Activated CD8-positive, alpha-beta memory T cell treated with anti-CD3 and anti-CD28 coated beads for 4 hours (primary cell): ENCODE data around the gene ACOT2.
"Not testable (repeated sequence)": the region's sequence is repeated elsewhere in the genome, so short reads cannot be mapped to it uniquely, and the experiment has no call there.

Source experiments
- DNase-seq, 2 donors: peaks; one replicate each; pipeline ENCODE4 v3.0.0-alpha.2; 2020; ENCODE audit warnings: low read depth in 2 of 2

Gene ACOT2, protein sequence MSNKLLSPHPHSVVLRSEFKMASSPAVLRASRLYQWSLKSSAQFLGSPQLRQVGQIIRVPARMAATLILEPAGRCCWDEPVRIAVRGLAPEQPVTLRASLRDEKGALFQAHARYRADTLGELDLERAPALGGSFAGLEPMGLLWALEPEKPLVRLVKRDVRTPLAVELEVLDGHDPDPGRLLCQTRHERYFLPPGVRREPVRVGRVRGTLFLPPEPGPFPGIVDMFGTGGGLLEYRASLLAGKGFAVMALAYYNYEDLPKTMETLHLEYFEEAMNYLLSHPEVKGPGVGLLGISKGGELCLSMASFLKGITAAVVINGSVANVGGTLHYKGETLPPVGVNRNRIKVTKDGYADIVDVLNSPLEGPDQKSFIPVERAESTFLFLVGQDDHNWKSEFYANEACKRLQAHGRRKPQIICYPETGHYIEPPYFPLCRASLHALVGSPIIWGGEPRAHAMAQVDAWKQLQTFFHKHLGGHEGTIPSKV

DNA sequence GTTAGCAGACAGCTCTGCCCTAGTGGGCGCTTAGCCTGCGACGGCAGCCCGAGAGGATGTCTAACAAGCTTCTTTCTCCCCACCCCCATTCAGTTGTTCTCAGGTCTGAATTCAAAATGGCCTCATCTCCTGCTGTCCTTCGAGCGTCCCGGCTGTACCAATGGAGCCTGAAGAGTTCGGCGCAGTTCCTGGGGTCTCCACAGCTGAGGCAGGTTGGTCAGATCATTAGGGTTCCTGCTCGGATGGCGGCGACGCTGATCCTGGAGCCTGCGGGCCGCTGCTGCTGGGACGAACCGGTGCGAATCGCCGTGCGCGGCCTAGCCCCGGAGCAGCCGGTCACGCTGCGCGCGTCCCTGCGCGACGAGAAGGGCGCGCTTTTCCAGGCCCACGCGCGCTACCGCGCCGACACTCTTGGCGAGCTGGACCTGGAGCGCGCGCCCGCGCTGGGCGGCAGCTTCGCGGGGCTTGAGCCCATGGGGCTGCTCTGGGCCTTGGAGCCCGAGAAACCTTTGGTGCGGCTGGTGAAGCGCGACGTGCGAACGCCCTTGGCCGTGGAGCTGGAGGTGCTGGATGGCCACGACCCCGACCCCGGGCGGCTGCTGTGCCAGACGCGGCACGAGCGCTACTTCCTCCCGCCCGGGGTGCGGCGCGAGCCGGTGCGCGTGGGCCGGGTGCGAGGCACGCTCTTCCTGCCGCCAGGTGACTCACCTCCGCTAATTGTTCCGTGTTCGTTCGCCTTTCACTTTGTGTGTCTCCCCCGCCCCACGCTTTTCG, at the start of gene ACOT2:
Gene ACOT2 (plus strand): TSS at position 29 of the 774 bp plus-strand sequence. CDS start 28 bp downstream, at position 57.
- DNase-seq, result peak; percentile 76 to 83

DNA sequence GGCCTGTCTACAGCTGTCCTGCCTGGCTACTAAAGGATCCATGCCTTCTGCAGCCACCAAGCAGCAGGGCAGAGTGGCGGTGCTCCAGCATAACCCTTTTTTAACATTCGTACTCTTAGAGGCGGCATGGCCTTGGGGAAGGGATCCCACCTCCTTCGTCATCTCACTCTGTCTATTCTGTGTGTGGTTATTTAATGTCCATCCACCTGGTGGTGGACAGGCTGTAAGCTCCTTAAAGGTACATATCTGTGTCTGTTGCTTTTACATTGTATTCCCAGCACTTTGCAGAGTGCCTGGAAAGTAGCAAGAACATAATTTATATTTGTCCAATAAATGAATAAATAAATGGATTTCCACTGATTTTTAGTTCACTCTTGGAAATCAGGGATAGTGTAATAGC, 47.8 kb upstream of the ACOT2 start:
- DNase-seq, result no peak

DNA sequence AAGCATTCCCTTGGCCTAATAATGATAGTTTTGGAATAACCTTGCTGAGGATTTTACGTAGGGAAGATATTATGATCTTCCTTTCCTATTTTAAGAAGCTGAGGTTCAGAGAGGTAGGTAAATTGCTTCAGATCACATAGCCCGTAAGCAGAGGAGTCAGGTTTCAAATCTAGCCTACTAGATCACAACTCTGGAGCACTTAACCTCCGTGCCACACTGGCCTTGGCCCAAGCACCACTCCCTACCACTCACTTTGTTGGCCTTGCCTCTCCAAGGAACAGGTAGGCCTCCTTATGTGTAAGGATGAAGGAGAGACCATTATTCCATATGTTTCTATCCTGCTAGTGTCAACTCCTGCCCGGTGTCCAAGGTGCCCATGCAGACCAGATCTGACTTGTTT, 44.5 kb upstream of the ACOT2 start:
- no peak for DNase-seq

DNA sequence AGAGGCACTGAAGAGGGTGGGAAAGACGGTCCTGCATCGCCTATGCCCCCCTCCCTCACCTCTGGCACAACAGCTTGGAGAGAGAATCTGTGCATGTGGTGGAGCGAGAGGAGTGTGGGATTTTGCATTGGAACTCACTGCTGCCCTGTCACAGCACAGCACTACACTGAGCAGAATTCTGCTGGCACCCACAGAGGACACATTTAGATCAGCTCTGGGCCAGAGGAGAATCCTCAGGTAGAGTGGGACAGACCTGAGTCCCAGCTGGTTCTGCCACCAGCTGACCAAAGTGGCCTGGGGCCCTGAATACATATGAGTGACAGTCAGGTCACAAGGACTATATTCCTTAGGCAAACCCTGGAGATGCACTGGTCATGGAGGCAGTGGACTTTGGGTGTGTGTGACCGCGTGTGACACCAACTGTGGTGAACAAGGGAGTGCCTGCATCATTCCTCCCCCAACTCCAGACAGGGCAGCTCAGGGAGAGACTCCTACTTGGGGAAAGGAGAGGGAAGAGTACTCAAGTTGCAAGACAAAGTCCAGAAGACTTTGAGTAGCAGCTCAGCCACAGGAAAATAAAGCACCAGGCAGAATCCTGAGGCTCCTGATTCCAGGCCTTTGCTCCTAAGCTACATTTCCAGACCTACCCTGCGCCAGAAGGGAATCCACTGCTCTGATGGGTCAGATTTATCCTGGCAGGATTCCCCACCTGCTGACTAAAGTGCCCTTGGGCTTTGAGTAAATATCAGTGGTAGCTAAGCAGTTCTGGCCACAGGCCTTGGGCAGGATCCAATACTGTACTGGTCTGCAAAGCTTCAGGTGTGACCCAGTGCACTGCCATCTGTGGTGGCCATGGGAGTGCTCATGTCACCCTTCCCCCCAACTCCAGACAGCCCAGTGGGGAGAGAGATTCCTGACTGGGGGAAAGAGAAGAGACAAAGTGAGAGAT, 42.7 kb upstream of the ACOT2 start:
- no peak for DNase-seq

DNA sequence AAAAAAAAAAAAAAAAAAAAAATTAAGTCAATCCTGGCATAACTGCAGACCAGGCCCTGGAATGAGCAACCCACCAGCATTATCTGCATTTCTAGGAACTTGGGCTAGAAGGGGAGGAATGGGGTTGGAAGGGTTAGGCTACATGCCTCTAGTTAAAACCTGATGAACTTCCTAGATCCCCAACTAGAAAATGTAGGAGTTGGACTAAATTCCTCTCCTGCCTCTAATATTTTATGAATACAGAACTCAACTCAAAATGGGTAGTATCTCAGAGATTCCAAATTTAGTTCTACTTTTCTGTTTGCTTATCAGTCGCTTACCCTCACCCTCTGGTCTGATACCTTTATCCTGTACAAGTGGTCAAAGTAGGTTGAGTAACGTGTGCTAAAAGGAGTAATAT, 39.7 kb upstream of the ACOT2 start:
- not testable (repeated sequence) for DNase-seq

DNA sequence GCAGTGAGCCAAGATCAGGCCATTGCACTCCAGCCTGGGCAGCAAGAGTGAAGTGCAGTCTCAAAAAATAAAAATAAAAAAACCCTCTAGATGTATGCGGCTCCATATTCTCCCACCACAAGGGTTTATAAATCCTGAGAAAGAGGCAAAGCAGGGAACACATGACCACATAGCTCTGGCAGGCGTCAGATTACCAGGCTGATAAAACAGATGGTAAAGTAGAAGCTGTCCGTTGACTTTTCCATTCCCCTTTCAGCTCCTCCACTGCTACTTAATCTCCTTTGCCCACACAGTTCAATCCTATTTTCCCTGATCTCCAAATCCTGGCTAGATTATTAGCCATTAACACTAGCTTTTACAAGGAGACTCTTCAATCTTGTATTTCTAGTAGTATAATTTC, 37.0 kb upstream of the ACOT2 start:
- DNase-seq, result not testable (repeated sequence)

DNA sequence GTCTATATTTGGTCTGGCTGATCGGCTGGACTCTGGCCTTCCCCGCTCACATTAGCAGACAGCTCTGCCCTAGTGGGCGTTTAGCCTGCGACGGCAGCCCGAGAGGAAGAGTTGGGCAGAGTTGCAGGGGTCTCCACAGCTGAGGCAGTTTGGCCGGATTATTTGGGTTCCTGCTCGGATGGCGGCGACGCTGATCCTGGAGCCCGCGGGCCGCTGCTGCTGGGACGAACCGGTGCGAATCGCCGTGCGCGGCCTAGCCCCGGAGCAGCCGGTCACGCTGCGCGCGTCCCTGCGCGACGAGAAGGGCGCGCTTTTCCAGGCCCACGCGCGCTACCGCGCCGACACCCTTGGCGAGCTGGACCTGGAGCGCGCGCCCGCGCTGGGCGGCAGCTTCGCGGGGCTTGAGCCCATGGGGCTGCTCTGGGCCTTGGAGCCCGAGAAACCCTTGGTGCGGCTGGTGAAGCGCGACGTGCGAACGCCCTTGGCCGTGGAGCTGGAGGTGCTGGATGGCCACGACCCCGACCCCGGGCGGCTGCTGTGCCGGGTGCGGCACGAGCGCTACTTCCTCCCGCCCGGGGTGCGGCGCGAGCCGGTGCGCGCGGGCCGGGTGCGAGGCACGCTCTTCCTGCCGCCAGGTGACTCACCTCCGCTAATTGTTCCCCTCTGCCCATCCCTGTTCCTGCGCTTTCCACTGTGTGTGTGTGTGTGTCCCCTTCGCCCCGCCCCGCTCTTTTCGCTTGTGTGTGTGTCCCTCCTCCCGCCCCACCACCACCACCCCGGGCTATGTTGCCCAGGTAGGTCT, 31.6 kb upstream of the ACOT2 start:
- not testable (repeated sequence) for DNase-seq

DNA sequence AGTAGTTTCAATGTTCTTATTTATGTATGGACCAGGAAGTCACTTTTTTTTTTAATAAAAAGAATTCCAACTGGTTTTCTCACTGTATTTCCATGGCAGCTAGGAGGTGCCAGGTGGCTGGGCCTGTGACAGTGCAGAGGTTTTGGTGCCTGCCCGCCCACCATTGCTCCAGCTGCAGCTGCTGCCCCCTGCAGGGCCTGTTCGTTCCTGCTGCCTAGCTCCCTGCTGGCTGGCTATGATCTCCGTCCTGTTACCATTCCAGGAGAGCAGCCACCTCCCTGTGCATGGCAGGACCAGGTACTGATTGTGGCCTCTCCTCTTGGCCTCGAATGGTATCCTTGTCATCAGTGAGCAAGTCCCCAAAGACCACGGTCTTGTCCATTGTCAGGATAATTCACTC, 30.0 kb upstream of the ACOT2 start:
- DNase-seq, result peak; percentile 15 to 19

DNA sequence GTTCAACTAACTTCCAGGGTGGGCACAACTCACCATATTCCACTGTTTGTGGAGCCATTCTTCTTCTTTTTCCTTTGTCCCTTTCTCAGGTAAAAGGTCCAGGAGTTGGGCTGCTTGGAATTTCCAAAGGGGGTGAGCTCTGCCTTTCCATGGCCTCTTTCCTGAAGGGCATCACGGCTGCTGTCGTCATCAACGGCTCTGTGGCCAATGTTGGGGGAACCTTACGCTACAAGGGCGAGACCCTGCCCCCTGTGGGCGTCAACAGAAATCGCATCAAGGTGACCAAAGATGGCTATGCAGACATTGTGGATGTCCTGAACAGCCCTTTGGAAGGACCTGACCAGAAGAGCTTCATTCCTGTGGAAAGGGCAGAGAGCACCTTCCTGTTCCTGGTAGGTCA, 26.1 kb upstream of the ACOT2 start:
- DNase-seq, result not testable (repeated sequence)

DNA sequence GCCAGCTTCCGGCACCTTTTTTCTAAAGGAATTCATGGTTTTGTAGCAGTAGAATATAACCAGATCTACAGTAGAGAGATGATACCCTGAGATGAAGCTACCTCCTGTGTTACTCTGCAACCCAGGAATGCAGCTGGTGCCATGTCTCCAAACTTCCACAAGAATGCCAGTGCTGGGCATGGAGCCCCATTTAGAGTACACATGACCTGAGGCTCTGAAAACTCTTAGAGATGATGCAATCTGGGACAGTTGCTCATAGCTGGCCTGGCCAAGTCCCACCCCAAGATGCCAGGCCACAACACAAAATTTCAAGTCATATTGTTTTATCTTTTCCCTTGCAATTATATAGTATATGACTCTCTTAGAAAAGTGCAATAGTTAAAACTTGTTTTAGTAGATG, 23.7 kb upstream of the ACOT2 start:
- DNase-seq, result not testable (repeated sequence)

DNA sequence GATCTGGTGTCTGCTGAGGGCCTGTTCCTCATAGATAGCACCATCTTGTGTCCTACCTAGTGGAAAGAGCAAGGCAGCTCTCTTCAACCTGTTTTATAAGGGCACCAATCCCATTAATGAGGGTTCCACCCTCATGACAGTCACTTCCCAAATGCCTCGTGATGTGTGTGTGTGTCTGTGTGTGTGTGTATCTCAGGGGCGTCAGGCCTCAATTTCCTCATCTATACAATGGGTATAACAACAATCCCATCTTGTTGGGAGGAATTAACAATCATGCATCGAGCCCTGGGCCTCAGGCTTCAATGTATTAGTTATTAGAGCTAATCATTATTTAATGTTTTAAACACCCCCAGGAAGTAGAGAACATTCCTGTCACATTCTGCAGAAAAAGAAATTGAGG, 19.9 kb upstream of the ACOT2 start:
- DNase-seq, result not testable (repeated sequence)

DNA sequence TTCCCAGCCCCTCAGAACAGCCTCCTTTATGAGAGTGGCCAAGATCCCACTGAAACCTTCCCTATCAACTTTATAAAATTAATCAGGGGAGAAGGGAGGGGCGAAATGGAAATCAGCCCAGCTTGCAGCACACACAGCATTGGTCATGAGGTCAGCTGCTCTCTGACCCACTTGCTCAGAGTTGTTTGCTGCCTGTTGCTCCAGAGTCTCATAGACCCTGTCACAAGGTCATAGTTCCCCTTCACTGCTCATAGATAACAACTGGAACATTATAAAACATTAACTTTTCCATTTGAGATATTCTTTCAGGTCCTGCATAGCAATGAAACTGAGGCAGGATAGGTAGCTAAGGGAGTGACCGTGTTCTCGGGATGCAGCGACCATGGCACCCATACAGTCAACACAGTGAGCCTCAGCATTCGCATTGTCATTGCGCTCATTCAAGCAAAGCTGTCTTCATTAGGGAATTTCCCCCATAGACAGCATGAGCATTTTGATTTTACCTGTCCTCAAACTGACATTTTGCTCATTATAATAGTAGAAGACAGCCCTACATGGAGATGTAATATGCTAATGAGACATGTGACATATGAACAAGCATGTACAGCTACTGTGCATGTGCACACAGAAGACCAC, 19.0 kb upstream of the ACOT2 start:
- not testable (repeated sequence) for DNase-seq

DNA sequence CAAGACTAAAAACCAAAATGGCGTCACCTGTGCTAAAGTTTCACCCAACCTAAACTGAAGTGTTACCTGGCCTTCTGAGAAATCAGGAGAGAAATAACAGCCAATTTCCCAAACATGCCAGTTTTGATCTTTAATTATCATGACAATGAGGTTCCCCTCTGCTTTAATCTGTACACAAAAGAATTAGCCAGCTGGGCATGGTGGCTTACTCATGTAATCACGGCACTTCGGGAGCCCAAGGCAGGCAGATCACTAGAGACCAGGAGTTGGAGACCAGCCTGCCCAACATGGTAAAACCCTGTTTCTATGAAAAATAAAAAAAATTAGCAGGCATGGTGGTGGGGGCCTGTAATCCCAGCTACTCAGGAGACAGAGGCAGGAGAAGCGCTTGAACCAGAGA, 15.2 kb upstream of the ACOT2 start:
- no peak for DNase-seq

DNA sequence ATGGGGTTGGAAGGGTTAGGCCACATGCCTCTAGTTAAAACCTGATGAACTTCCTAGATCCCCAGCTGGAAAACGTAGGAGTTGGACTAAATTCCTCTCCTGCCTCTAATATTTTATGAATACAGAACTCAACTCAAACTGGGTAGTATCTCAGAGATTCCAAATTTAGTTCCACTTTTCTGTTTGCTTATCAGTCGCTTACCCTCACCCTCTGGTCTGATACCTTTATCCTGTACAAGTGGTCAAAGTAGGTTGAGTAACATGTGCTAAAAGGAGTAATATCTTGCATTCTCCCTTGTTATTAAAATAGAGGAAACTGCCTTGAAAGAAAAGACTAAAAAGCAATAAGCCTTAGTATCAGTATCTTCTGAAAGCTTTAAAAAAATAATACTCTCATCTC, 11.8 kb upstream of the ACOT2 start:
- not testable (repeated sequence) for DNase-seq

DNA sequence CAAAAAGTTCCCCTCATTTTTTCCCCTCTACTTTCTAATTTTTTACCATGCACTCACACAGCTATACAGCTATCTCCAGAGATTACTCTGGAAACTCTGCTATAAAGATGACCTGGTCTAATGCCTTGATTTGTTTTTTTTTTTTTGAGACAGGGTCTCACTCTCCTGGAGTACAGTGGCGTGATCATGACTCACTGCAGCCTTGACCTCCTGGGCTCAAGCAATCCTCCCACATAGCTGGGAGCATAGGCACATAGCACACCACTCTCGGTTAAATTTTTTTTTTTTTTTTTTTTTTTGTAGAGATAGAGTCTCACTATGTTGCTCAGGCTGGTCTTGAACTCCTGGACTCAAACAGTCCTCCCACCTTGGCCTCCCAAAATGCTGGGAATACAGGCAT, 10.8 kb upstream of the ACOT2 start:
- not testable (repeated sequence) for DNase-seq

DNA sequence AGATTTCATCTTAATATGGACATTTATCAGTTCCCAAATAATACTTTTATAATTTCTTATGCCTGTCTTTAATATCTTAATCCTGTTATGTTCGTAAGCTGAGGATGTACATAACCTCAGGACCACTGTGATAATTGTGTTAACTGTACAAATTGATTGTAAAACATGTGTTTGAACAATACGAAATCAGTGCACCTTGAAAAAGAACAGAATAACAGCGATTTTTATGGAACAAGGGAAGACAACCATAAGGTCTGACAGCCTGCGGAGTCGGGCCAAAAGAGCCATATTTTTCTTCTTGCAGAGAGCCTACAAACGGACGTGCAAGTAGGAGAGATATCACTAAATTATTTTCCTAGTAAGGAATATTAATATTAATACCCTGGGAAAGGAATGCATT, 6.8 kb upstream of the ACOT2 start:
- DNase-seq, result not testable (repeated sequence)

DNA sequence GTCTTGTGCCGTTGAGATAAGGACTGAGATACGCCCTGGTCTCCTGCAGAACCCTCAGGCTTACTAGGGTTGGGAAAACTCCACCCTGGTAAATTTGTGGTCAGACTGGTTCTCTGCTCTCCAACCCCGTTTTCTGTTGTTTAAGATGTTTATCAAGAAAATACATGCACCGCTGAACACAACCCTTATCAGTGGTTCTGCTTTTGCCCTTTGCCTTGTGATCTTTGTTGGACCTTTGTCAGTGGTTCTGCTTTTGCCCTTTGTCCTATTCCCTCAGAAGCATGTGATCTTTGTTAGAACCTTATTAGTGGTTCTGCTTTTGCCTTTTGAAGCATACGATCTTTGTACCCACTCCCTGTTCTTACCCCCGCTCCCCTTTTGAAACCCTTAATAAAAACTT, 6.3 kb upstream of the ACOT2 start:
- DNase-seq, result not testable (repeated sequence)

DNA sequence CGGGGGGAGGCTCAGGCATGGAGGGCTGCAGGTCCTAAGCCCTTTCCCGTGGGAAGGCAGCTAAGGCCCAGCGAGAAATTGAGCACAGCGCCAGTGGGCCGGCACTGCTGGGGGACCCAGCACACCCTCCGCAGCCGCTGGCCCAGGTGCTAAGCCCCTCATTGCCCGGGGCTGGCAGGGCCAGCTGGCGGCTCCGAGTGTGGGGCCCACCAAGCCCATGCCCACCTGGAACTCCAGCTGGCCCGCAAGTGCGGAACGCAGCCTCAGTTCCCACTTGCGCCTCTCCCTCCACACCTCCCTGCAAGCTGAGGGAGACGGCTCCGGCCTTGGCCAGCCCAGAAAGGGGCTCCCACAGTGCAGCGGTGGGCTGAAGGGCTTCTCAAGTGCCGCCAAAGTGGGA, 2.6 kb upstream of the ACOT2 start:
- not testable (repeated sequence) for DNase-seq

DNA sequence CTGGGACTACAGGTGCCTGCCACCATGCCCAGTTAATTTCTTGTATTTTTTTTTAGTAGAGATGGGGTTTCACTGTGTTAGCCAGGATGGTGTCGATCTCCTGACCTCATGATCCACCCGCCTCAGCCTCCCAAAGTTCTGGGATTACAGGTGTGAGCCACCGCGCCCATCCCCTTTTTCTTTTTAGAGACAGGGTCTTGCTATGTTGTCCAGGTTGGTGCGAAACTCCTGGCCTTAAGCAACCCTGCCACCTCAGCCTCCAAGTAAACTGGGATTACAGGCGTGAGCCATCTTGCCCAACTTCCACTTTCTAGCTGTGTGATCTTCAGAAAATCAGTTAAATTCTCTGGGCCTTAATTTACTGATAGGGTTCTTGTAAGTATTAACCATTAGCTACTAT, 2.1 kb upstream of the ACOT2 start:
- DNase-seq, result not testable (repeated sequence)

DNA sequence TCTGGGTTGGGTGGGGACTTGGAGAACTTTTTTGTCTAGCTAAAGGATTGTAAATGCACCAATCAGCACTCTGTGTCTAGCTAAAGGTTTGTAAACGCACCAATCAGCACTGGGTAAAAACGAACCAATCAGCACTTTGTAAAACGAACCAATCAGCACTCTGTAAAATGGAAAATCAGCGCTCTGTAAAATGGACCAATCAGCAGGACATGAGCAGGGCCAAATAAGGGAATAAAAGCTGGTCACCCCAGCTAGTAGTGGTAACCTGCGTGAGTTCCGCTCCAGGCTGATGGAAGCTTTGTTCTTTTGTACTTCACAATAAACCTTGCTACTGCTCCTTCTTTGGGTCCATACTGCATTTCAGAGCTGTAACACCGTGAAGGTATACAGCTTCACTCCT, 1.7 kb upstream of the ACOT2 start:
- no peak for DNase-seq
